K562 (cell line): ENCODE results near the gene TTC5. TPM values are rescaled to one million over a fixed set of nuclear protein-coding genes. Genes with fewer than 3 reads are reported as not detected.

Source experiments
- MEF2A ChIP-seq: IDR thresholded peaks from 2 replicates; pipeline ENCODE4 v1.6.1; 2011; ENCODE audit warnings: low read depth, mild to moderate bottlenecking, low read length, moderate library complexity; ENCODE audit not compliant: control insufficient read depth
- MGA ChIP-seq: fragments of 450-650 bp; IDR thresholded peaks from 2 replicates; pipeline ENCODE4 v1.6.1; 2016; ENCODE audit warnings: mild to moderate bottlenecking, moderate library complexity
- PHF8 ChIP-seq: fragments of 200-600 bp; sonication (generic); IDR thresholded peaks from 2 replicates; pipeline ENCODE4 v1.6.1; 2012; ENCODE audit warnings: mixed run types, mild to moderate bottlenecking, inconsistent platforms, low read length, moderate library complexity, borderline replicate concordance
- PREB ChIP-seq: sonication (generic); formaldehyde crosslinking; IDR thresholded peaks from 2 replicates; pipeline ENCODE4 v1.8.1; 2023; ENCODE audit warnings: mild to moderate bottlenecking, missing genetic modification reagents
- SAP30 ChIP-seq: fragments of 200-600 bp; sonication (generic); IDR thresholded peaks from 2 replicates; pipeline ENCODE4 v1.6.1; 2012; ENCODE audit warnings: borderline replicate concordance, low read depth, mild to moderate bottlenecking, moderate library complexity, low read length, control low read depth, inconsistent platforms; ENCODE audit not compliant: insufficient read depth, poor library complexity, severe bottlenecking
- ZNF740 ChIP-seq, 3 experiments: fragments of 200-800 bp in 1 of 3; sonication (Bioruptor generic) in 1 of 3; sonication (generic) in 1 of 3; formaldehyde crosslinking in 1 of 3; IDR thresholded peaks; 2 replicates each; pipeline versions ENCODE4 v1.6.1 to v1.8.0; 2016 to 2022; ENCODE audit warnings: mild to moderate bottlenecking in 2 of 3, missing compliant biosample characterization in 2 of 3, missing genetic modification characterization in 2 of 3, missing genetic modification reagents in 1 of 3
- ZNF766 ChIP-seq: fragments of 200-800 bp; sonication (Bioruptor generic); conservative IDR thresholded peaks from 2 replicates; pipeline ENCODE4 v1.6.1; 2016; ENCODE audit warnings: missing genetic modification characterization, missing compliant biosample characterization
- polyA plus RNA-seq, 8 experiments: library from polyadenylated mRNA; depleted of rRNA in 4 of 8; stranded (reverse) in 5 of 8; unstranded in 3 of 8; fragments of >200 nt; fragmentation: Nextera tagmentation in 2 of 8; fragmentation: Illumina TruSeq in 1 of 8; extraction: Ambion mirVana in 2 of 8; extraction: Trizol in 1 of 8; gene quantifications; 2 replicates each; pipeline versions ENCODE4 v1.2.1 to v1.2.3, GENCODE V29; 2011 to 2014; ENCODE audit warnings: inconsistent platforms in 1 of 8, missing spikeins in 1 of 8
- total RNA-seq, 7 experiments: library from RNA; depleted of rRNA in 6 of 7; stranded (reverse); fragments of >200 nt in 6 of 7; fragmentation: Illumina TruSeq in 2 of 7; extraction: Trizol in 2 of 7; gene quantifications; 2 replicates each; pipeline versions ENCODE4 v1.2.1 to v1.2.3, GENCODE V29; 2011 to 2021; ENCODE audit warnings: low replicate concordance in 1 of 7
- TF ChIP-seq, protein P1 (sequence below): fragments of 450-650 bp; IDR thresholded peaks from 2 replicates; pipeline ENCODE4 v1.6.1; 2016; ENCODE audit warnings: borderline replicate concordance

TTC5 gene
- total and polyA plus RNA-seq, 9 of the 15 experiments (the other 6 are each of a cell fraction or from before 2014, with no cell fraction given), result 4.8 to 17.1 (median 7.5) TPM

DNA sequence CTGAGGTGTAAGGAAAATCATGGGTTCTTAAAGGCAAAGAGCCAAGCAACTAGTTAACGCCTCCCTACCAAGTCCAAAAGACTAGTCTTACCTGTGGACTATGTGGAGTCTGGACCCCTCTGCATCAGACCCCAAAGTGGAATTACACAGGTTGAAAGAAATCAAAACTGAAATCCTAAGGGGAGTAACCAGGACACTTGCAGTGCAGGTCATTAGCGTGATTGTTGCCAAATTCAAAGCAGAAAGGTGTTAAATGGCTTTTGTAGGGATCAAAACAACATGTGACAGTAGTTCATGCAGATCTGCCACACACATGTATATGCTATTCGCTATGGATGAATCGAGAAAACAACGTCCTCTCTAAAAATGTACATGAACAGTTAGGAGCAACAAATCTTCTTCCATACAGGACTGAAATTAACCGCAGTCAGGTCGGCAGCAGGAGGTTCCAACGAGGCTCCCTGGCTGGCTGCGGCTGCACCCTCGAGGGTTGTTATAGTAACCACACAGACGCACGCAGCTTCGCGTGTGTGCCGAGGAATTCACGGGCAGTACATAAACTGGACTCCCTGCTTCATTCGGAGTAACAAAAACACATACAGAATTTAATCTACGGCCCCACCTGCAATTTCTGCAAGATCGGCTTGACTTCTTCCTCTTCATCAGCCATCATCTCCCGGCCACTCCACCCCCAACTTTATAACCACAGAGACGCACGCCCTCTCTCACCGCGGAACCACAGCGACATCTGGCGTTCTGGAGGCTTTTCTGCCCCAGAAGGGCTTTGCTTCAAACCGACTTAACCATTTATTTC lies at the start of gene TTC5 (continued):
- TF ChIP-seq MGA, result peak; percentile 46
- TF ChIP-seq, protein P1, sequence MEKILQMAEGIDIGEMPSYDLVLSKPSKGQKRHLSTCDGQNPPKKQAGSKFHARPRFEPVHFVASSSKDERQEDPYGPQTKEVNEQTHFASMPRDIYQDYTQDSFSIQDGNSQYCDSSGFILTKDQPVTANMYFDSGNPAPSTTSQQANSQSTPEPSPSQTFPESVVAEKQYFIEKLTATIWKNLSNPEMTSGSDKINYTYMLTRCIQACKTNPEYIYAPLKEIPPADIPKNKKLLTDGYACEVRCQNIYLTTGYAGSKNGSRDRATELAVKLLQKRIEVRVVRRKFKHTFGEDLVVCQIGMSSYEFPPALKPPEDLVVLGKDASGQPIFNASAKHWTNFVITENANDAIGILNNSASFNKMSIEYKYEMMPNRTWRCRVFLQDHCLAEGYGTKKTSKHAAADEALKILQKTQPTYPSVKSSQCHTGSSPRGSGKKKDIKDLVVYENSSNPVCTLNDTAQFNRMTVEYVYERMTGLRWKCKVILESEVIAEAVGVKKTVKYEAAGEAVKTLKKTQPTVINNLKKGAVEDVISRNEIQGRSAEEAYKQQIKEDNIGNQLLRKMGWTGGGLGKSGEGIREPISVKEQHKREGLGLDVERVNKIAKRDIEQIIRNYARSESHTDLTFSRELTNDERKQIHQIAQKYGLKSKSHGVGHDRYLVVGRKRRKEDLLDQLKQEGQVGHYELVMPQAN, result peak; percentile 89; the same call in 1 of the 2 replicates
- TF ChIP-seq ZNF740 (CRISPR knock-in tag; IDR thresholded peaks at IDR 0.05), result 0 out of 2 replicates have a peak, but pooled peaks have one; percentile 5
- TF ChIP-seq ZNF740 (tag; IDR thresholded peaks at IDR 0.05), result peak in 1 of 2 experiments; percentile 60; a peak in 1 of 4 replicates
- TF ChIP-seq SAP30, result peak; percentile 81
- TF ChIP-seq ZNF766 (CRISPR knock-in tag), result 0 out of 2 replicates have a peak, but pooled peaks have one; percentile 42
- TF ChIP-seq PHF8, result peak; percentile 47; the same call in 1 of the 2 replicates
- 0 out of 2 replicates have a peak, but pooled peaks have one; percentile 16 for TF ChIP-seq MEF2A
- no peak for TF ChIP-seq PREB (CRISPR knock-in tag)
